ENCODE measurements around the gene CCDC200.

The CCDC200 gene

DNA sequence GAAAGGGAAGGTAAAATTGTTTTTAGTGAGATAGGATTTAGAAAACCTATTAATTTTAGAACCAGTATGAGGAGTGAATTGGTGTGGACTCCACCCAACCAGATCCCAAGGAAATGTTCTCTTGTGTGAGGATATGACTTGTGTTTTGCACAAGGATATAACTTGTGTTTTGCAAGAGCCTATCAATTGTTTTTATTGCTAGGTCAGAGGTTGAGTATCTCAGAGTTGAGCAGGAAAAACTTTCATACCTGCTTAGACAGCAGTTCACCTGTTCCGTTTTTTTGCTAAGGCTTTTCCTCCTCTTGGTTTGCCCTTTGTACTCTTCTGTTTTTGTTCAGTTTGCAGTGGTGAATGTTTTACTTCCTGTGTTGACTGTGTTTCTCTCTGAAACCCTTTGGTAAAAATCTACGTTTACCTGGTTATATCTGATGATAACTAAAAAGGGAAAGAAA, 52.3 kb downstream of the CCDC200 start:
- H3K4me3 ChIP-seq (ENCODE audit: low read depth, low read length) = no peak overlapping the region
- DNase-seq (ENCODE audit: low read depth, low spot score) = no peak
- in situ Hi-C loops (cut with HindIII; ENCODE audit: low sequenced_read_pairs) = no loop called here
- TF ChIP-seq, protein P1, sequence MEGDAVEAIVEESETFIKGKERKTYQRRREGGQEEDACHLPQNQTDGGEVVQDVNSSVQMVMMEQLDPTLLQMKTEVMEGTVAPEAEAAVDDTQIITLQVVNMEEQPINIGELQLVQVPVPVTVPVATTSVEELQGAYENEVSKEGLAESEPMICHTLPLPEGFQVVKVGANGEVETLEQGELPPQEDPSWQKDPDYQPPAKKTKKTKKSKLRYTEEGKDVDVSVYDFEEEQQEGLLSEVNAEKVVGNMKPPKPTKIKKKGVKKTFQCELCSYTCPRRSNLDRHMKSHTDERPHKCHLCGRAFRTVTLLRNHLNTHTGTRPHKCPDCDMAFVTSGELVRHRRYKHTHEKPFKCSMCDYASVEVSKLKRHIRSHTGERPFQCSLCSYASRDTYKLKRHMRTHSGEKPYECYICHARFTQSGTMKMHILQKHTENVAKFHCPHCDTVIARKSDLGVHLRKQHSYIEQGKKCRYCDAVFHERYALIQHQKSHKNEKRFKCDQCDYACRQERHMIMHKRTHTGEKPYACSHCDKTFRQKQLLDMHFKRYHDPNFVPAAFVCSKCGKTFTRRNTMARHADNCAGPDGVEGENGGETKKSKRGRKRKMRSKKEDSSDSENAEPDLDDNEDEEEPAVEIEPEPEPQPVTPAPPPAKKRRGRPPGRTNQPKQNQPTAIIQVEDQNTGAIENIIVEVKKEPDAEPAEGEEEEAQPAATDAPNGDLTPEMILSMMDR (IDR thresholded peaks at IDR 0.05; ENCODE audit: low read depth, low read length) = no peak

DNA sequence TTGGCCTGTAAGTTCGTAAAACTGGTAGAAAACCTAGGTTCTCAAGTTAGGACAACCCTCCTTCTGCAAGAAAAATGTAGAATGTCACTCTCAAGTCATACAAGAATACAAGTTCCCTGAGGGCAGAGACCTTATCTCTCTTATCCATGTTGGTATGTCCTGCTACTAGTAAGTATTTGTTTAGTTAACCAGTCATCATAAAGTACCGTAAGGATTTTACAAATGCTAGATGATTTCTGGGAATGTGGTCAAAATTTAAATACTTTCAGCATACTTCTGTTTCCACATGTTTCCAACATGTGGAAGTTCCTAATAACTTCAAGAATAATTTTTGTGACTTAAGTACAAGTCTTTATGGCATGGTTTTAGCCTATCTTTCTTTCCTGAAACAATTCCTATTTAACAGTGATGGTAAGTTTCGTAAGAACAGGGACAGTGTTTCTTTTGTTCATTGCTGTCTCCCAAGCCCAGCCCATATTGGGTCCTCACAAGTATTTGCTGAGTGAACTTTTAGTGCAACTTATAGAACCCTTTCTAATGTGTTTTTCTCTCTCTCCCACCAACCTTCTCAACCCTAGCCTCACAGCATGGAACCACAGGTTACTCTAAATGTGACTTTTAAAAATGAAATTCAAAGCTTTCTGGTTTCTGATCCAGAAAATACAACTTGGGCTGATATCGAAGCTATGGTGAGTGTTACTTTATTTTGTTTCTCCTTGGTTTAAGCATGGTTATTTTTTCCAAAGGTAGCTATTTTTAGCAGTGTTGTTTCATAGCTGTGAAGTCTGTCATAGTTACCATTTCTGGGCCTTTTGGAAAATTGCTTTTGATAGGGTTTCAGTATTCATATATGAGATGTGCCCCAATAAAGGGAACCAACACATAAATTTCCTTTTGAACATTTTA, 53.0 kb downstream of the CCDC200 start:
- TF ChIP-seq, protein P1 (IDR thresholded peaks at IDR 0.05; ENCODE audit: low read depth, low read length) = no peak
- H3K4me3 ChIP-seq (ENCODE audit: low read depth, low read length) = no peak overlapping the region
- in situ Hi-C loops (cut with HindIII; ENCODE audit: low sequenced_read_pairs) = no loop called here
- peak; percentile 51 for DNase-seq (ENCODE audit: low read depth, low spot score)

DNA sequence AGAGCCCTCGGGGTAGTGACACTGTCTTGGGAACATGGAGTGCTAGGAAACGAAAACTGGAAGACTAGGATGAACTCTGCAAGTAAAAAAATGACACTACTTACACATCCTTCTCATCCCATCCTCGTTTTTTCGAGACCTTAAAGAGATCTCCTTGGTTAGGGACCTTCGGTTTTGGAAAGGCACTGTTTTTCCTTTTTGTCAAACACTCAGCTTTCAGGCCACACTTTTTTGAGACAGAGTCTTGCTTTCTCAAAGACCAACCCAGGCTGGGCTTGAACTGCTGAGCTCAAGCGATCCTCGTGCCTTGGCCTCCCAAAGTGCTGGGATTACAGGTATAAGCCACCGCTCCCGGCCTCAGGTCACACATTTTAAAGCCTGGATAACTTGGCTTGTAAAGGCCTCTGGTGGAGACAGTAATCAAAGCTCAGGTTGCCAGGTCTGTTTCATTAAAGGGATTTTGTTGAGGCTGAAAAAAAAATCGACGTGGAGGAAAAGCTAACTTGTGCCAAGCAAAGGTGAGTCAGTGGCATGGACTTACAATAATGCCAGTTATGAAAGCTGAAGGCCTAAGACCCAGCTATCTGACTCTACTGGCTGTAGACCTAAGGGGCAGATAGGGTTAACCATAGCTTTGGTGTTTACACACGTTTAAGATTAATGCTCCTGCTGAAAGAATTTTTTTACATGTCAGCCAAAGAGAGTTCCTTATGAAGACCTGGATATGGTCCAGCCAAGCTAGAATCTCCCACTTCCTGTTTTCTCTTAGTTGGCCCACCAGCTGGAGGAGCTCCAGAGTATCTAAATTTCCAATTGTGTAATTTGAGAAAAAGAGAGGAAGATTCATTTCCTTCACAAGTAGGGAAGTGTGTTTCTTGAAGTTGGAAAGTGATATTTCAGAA, 56.6 kb downstream of the CCDC200 start:
- peak; percentile 89 for DNase-seq (ENCODE audit: low read depth, low spot score)
- TF ChIP-seq, protein P1 (IDR thresholded peaks at IDR 0.05; ENCODE audit: low read depth, low read length) = peak; percentile 33
- H3K4me3 ChIP-seq (ENCODE audit: low read depth, low read length) = peak overlapping the region; percentile 73
- in situ Hi-C loops (cut with HindIII; ENCODE audit: low sequenced_read_pairs) = no loop called here
